Thymus (tissue), 11 donors: ENCODE measurements around the gene KRT24. TPM values are rescaled to one million over a fixed set of nuclear protein-coding genes. Genes with fewer than 3 reads are reported as not detected.

ENCODE experiments used
- DNase-seq, 9 donors: peaks; one replicate each; pipeline ENCODE4 v3.0.0-alpha.2; 2013; ENCODE audit warnings: low spot score in 9 of 9, low read depth in 6 of 9, missing footprints in 1 of 9
- H3K27ac ChIP-seq, 2 donors: one replicate each; pipeline ENCODE4 v1.5.1; 2013; ENCODE audit warnings: control low read depth in 1 of 2, low read depth in 1 of 2, low read length in 1 of 2, mild to moderate bottlenecking in 1 of 2, moderate library complexity in 1 of 2
- H3K27me3 ChIP-seq, 2 donors: one replicate each; pipeline ENCODE4 v1.5.1; 2013; ENCODE audit warnings: low read length in 1 of 2; ENCODE audit not compliant: control insufficient read depth in 2 of 2, insufficient read depth in 1 of 2
- H3K36me3 ChIP-seq, 2 donors: one replicate each; pipeline ENCODE4 v1.5.1; 2013; ENCODE audit warnings: low read length in 1 of 2, mild to moderate bottlenecking in 1 of 2, moderate library complexity in 1 of 2; ENCODE audit not compliant: control insufficient read depth in 2 of 2, insufficient read depth in 2 of 2
- H3K4me1 ChIP-seq, 2 donors: one replicate each; pipeline ENCODE4 v1.5.1; 2013; ENCODE audit warnings: low read length in 2 of 2; ENCODE audit not compliant: control insufficient read depth in 2 of 2, insufficient read depth in 2 of 2
- H3K4me3 ChIP-seq, 2 donors: one replicate each; pipeline ENCODE4 v1.5.1; 2013; ENCODE audit warnings: low read length in 2 of 2, control low read depth in 1 of 2, mild to moderate bottlenecking in 1 of 2
- H3K9me3 ChIP-seq, 2 donors: one replicate each; pipeline ENCODE4 v1.5.1; 2013; ENCODE audit warnings: low read length in 1 of 2, mild to moderate bottlenecking in 1 of 2; ENCODE audit not compliant: control insufficient read depth in 2 of 2, insufficient read depth in 1 of 2
- WGBS: extraction: QIAGEN DNeasy Blood & Tissue Kit; methylation state at CpG from one replicate; pipeline ENCODE4 v1.1.7; 2013; 5-methylcytosine and 5-hydroxymethylcytosine counted together
- polyA plus RNA-seq: library from polyadenylated mRNA; stranded (reverse); fragments of 200-250 nt; gene quantifications from one replicate; pipeline ENCODE4 v1.2.3, GENCODE V29; 2013
- total RNA-seq: library from RNA; stranded (reverse); fragments of 120-200 nt; gene quantifications from one replicate; pipeline ENCODE4 v1.2.4, GENCODE V29; 2013
- donor health status: healthy.

KRT24 gene
- total and polyA plus RNA-seq, 2 donors, result 0.14 to 1.9 TPM

GRCh38 chr17:40678902-40679522 lies 24.5 kb downstream of the KRT24 start:
- DNase-seq, result no peak
- Histone ChIP-seq H3K4me3 (no peak overlapping the region), H3K36me3 (no peaks in the 10 kb centered on the region), H3K4me1 (no peaks in the 10 kb centered on the region), H3K9me3 (no peaks in the 10 kb centered on the region), H3K27me3 (peaks cover 3 to 25% of the 10 kb centered on the region in 2 donors), H3K27ac (no peak overlapping the region)
- WGBS, result 66% methylated on average over 4 of the region's 4 CpGs

GRCh38 chr17:40675905-40676304 lies 27.6 kb downstream of the KRT24 start:
- no peak overlapping the region for H3K27ac ChIP-seq

DNA sequence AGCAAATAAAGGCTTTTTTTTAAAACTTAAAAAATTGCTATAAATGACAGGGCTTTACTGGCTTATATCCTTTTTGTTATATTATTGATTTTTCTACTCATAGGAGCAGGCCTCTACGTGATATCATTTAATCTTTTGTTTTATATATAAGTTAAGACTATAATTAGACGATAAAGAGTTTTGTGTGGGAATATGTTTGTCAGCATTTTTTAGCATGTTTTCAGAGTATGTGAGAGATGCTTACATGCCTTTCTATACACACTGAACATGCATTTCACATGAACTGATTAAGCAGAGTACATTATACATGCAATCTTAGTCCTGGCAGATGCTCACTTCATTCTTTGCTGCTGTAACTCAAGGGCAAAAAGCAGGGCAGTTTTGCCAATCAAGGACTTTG lies 30.9 kb downstream of the KRT24 start:
- H3K9me3 ChIP-seq, result no peaks in the 10 kb centered on the region
- H3K36me3 ChIP-seq, result no peaks in the 10 kb centered on the region
- peaks cover 3 to 43% of the 10 kb centered on the region in 2 donors for H3K27me3 ChIP-seq
- H3K4me3 ChIP-seq, result no peak overlapping the region
- no peak for DNase-seq
- H3K27ac ChIP-seq, result no peak overlapping the region
- H3K4me1 ChIP-seq, result no peaks in the 10 kb centered on the region
- WGBS, result 96% methylated on average over 2 of the region's 2 CpGs

More at GRCh38 chr17:40675905-40676304, 27.6 kb downstream of the KRT24 start:
- Histone ChIP-seq H3K9me3 (no peaks in the 10 kb centered on the region), H3K36me3 (no peaks in the 10 kb centered on the region), H3K4me1 (no peaks in the 10 kb centered on the region), H3K4me3 (no peak overlapping the region), H3K27me3 (peaks cover 3 to 36% of the 10 kb centered on the region in 2 donors)
- WGBS, result 87% methylated on average over 4 of the region's 4 CpGs
- DNase-seq, result no peak

DNA sequence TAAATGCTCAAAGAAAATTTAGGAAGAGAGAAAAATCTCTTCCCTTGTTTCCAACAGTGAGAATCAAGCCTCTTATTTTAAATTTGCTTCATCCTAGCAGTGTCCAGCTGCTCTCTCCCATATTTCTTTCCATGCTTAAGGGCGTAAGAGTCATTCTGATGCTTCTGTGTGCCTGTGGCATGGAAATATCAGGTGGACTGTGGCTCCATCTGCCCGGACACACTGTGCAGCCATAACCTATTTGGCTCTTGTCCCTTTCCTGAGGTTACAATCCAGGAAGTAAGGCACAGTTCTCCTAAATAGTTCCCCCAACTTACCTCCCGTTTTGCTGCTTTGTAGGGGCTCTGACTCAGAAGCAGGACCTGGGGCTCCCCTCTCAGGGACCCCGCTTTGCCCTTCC lies 32.3 kb downstream of the KRT24 start:
- WGBS, result 56% methylated on average over 4 of the region's 4 CpGs

DNA sequence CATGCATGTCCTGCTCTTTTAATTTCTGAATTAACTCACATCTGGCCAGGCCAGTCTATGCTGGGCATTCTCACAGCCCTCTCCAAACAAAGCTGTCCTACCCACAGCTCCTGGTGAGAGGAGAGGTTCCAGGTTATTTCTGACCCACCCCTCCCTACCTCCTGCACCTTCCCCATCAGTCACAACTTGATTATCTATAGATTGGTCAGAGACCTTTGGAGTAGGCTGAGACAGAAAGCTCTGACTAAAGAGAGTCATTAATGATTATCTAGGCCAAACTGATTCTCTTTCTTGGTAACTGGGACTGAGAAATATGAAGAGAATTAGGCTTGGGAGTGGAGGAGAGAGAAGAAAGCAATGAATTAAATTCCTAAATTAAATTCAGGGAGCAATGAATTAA lies 37.2 kb downstream of the KRT24 start:
- Histone ChIP-seq H3K27me3 (peaks cover 0 to 56% of the 10 kb centered on the region in 2 donors), H3K9me3 (no peaks in the 10 kb centered on the region), H3K4me1 (no peaks in the 10 kb centered on the region), H3K4me3 (no peak overlapping the region), H3K36me3 (no peaks in the 10 kb centered on the region), H3K27ac (no peak overlapping the region)
- DNase-seq, result no peak

More for the DNA sequence above, 32.3 kb downstream of the KRT24 start:
- Histone ChIP-seq H3K9me3 (no peaks in the 10 kb centered on the region), H3K36me3 (no peaks in the 10 kb centered on the region), H3K4me3 (no peak overlapping the region), H3K27ac (no peak overlapping the region), H3K4me1 (no peaks in the 10 kb centered on the region), H3K27me3 (peaks cover 3 to 45% of the 10 kb centered on the region in 2 donors)
- DNase-seq, result no peak

DNA sequence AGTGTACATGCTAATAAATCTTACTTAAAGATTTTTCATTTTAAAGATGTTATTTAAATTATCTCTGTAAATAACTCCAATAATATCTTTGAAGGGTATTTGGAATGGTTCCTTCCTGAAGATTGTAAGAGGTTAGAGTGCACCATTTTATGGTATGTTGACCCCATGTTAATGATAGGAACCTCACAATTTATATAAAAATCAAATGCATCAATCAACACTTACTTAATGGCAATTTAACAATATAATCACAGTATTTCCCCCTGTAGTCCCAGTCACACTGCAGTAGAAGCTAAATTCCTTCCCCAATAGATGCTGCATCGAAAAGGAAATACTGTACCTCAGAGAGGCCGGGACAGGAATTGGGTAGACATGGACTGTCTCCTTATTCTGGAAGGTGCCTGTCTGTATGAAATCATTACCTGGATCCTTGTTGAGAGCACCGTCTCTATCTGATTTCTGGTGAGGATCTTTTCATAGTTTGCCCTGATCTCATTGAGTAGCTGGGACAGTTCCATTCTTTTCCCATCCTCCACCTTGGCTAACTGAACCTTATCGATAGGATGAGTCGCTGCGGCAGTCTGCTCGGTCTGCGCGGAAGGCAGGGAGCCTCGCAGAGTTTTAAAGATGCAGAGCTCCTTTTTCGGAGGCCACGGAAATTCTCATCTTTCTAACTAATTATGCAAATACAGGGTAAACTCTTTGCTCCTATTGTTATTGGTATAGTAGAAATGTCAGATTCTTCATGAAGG lies 38.8 kb downstream of the KRT24 start, which contains the start of gene KRT222:
Gene KRT222 (minus strand): TSS at position 596 of the 752 bp plus-strand sequence. CDS start 78 bp downstream, at position 518.
- Histone ChIP-seq H3K27ac (no peak within 1 kb of the TSS), H3K9me3 (no peaks in the 10 kb centered on the region), H3K27me3 (peaks cover 0 to 52% of the 10 kb centered on the region in 2 donors), H3K4me1 (peaks cover 0 to 2% of the 10 kb centered on the region in 2 donors), H3K36me3 (no peaks in the 10 kb centered on the region), H3K4me3 (no peak within 1 kb of the TSS)
- 13% methylated on average over 12 of the region's 12 CpGs for WGBS
- no peak for DNase-seq

- Histone ChIP-seq H3K9me3 (no peaks in the 10 kb centered on the region), H3K27me3 (peaks cover 0 to 47% of the 10 kb centered on the region in 2 donors), H3K4me1 (peaks cover 0 to 2% of the 10 kb centered on the region in 2 donors), H3K36me3 (no peaks in the 10 kb centered on the region), H3K4me3 (no peak overlapping the region), H3K27ac (no peak overlapping the region)
- 94% methylated on average over 3 of the region's 3 CpGs for WGBS
- no peak for DNase-seq
Measured at GRCh38 chr17:40663252-40663651, 40.3 kb downstream of the KRT24 start.

DNA sequence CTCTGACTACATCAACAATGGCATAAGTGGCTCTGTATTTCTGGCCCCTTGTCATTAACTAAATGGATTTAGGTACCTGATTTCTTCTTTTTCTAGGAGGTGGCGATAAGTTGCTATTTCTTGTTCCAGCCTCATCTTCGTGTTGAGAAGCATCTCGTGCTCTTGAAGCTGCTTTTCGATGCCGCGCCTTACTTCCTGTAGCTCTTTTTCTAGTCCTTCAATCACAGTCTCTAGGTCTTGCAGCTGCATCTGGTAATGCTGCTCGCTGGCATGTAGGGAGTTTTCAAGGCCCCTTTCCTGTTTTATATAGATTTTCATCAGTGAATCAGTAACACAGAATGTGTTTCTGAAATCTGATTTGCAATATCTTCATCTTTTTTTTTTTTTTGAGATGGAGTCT lies 43.6 kb downstream of the KRT24 start:
- DNase-seq, result peak in 6 of 9 donors; percentile 19 to 67 (median 29)
- no peaks in the 10 kb centered on the region for H3K36me3 ChIP-seq
- no peaks in the 10 kb centered on the region for H3K9me3 ChIP-seq
- WGBS, result 58% methylated on average over 7 of the region's 7 CpGs
- no peak overlapping the region for H3K4me3 ChIP-seq
- peaks cover 0 to 2% of the 10 kb centered on the region in 2 donors for H3K4me1 ChIP-seq
- H3K27ac ChIP-seq, result peak overlapping the region in 1 of 2 donors; percentile 39
- peaks cover 0 to 22% of the 10 kb centered on the region in 2 donors for H3K27me3 ChIP-seq

DNA sequence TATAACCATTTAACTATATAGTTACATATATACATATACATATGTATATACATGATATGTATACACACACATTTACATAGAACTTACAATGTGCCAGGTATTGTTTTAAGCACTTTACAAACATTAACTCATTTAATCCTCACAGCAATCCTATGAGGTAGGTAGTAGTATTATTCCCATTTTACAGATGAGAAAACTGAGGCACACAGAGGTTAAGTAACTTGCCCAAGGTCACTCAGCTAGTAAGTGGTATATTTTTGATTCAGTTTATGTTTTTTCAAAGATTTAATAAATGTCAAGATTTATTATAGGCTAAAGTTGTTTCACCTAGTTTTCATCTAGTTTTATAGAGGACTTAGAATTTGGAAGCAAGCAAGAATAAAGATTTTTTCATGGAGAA lies 45.2 kb downstream of the KRT24 start:
- peaks cover 0 to 2% of the 10 kb centered on the region in 2 donors for H3K4me1 ChIP-seq
- DNase-seq, result no peak
- peaks cover 0 to 10% of the 10 kb centered on the region in 2 donors for H3K27me3 ChIP-seq

More for the DNA sequence above, 45.2 kb downstream of the KRT24 start:
- Histone ChIP-seq H3K36me3 (no peaks in the 10 kb centered on the region), H3K27ac (no peak overlapping the region), H3K9me3 (no peaks in the 10 kb centered on the region), H3K4me3 (no peak overlapping the region)
